PC-9 (cell line): Measurements from ENCODE around the gene POLR3C. TPM values are rescaled to one million over a fixed set of nuclear protein-coding genes. Genes with fewer than 3 reads are reported as not detected.

Experiments used
- BruUV-seq: library from RNA; stranded (reverse); fragments of 400-500 nt; replicated peaks from 2 replicates; lab custom pipeline; 2021; lab: Mats Ljungman, UMichigan
- CTCF ChIA-PET: fragments of 300-600 bp; sonication (Branson Sonifier 250); formaldehyde crosslinking; loops from one replicate; lab custom pipeline; 2022; ENCODE audit warnings: antibody characterized with exemption; lab: Charles Lee
- POLR2A ChIA-PET: fragments of 300-600 bp; sonication (Branson Sonifier 250); formaldehyde crosslinking; loops from one replicate; lab custom pipeline; 2022; ENCODE audit warnings: antibody characterized with exemption; ENCODE audit not compliant: unreplicated experiment; lab: Charles Lee
- DNase-seq, 2 experiments: peaks; one replicate each; pipeline versions ENCODE4 v3.0.0 to v3.0.0-alpha.2; 2015 to 2022; ENCODE audit warnings: mixed read lengths in 1 of 2
- H2AFZ ChIP-seq: fragments of 200-600 bp; sonication (generic); 2 replicates; pipeline ENCODE4 v1.8.1; 2017; ENCODE audit warnings: antibody characterized with exemption
- H3F3A ChIP-seq: fragments of 200-600 bp; sonication (generic); 2 replicates; pipeline ENCODE4 v1.8.1; 2017; ENCODE audit warnings: antibody characterized with exemption, mild to moderate bottlenecking, low read depth; ENCODE audit not compliant: insufficient read depth
- H3K27ac ChIP-seq: fragments of 200-600 bp; sonication (generic); 2 replicates; pipeline ENCODE4 v1.6.1; 2016; ENCODE audit warnings: mixed run types
- H3K27me3 ChIP-seq: fragments of 200-600 bp; sonication (generic); 2 replicates; pipeline ENCODE4 v1.6.1; 2016; ENCODE audit warnings: low read depth, mixed run types; ENCODE audit not compliant: insufficient read depth
- H3K36me3 ChIP-seq: fragments of 200-600 bp; sonication (generic); 2 replicates; pipeline ENCODE4 v1.6.1; 2016; ENCODE audit warnings: low read depth, mixed run types
- H3K4me1 ChIP-seq: fragments of 200-600 bp; sonication (generic); replicated peaks from 2 replicates; pipeline ENCODE4 v1.6.1; 2016; ENCODE audit warnings: mixed run types; ENCODE audit not compliant: insufficient read depth
- H3K4me2 ChIP-seq: fragments of 200-600 bp; sonication (generic); 2 replicates; pipeline ENCODE4 v1.6.1; 2017; ENCODE audit warnings: mixed run types
- H3K4me3 ChIP-seq: fragments of 200-600 bp; sonication (generic); 2 replicates; pipeline ENCODE4 v1.6.1; 2016; ENCODE audit warnings: mixed run types
- H3K79me2 ChIP-seq: fragments of 200-600 bp; sonication (generic); 2 replicates; pipeline ENCODE4 v1.6.1; 2017; ENCODE audit warnings: low read depth, mixed run types
- H3K9me2 ChIP-seq: fragments of 200-600 bp; sonication (generic); 2 replicates; pipeline ENCODE4 v1.8.1; 2017; ENCODE audit warnings: mild to moderate bottlenecking; ENCODE audit not compliant: insufficient read depth
- H3K9me3 ChIP-seq: fragments of 200-600 bp; sonication (generic); 2 replicates; pipeline ENCODE4 v1.8.1; 2016; ENCODE audit warnings: low read depth; ENCODE audit not compliant: insufficient read depth
- H4K20me1 ChIP-seq: fragments of 200-600 bp; sonication (generic); 2 replicates; pipeline ENCODE4 v1.8.1; 2017; ENCODE audit not compliant: insufficient read depth
- CTCF ChIP-seq: fragments of 200-600 bp; sonication (generic); conservative IDR thresholded peaks from 2 replicates; pipeline ENCODE4 v1.6.1; 2017; ENCODE audit warnings: mixed run types, antibody characterized with exemption, mild to moderate bottlenecking, moderate library complexity
- EZH2 ChIP-seq: fragments of 200-600 bp; sonication (generic); IDR thresholded peaks from 2 replicates; pipeline ENCODE4 v1.8.0; 2017; ENCODE audit warnings: antibody characterized with exemption, low read depth
- intact Hi-C: fragments of 100-400 bp; cut with micrococcal nuclease; formaldehyde crosslinking; loops from one replicate; pipeline ENCODE4 v1.10.0; 2022; ENCODE audit not compliant: unreplicated experiment
- total RNA-seq: library from RNA; stranded (reverse); gene quantifications from 2 replicates; pipeline ENCODE4 v1.2.3, GENCODE V29; 2021

Gene POLR3C
- total RNA-seq, 1 experiment from 2014 or later: 21.2 TPM

- Histone ChIP-seq H4K20me1 (no peaks in the 10 kb centered on the region), H3K9me3 (no peaks in the 10 kb centered on the region), H3K36me3 (no peaks in the 10 kb centered on the region), H3K9me2 (no peaks in the 10 kb centered on the region), H3K4me2 (peak overlapping the region; percentile 40), H3K4me1 (peaks cover 46% of the 10 kb centered on the region), H3K27ac (no peak overlapping the region), H3K79me2 (no peaks in the 10 kb centered on the region), H3K27me3 (no peaks in the 10 kb centered on the region), H2AFZ (no peak overlapping the region), H3F3A (peaks cover 28% of the 10 kb centered on the region), H3K4me3 (no peak overlapping the region)
- ChIA-PET POLR2A (no interaction called here), CTCF (no interaction called here)
- no TSS peak for BruUV-seq
- peak; percentile 28 to 80 for DNase-seq
- TF ChIP-seq EZH2: no peak
- no peak for TF ChIP-seq CTCF
- intact Hi-C loops: no loop called here
These were observed 63.6 kb downstream of the POLR3C start for GRCh38 chr1:145887631-145888030.

GRCh38 chr1:145889722-145890121 is 65.7 kb downstream of the POLR3C start:
- intact Hi-C loops: no loop called here
- no peak overlapping the region for H3K4me3 ChIP-seq
- no peak overlapping the region for H2AFZ ChIP-seq
- BruUV-seq: no TSS peak
- peak overlapping the region; percentile 11; the same call in 1 of the 2 replicates for H3K4me2 ChIP-seq
- H4K20me1 ChIP-seq: no peaks in the 10 kb centered on the region
- no peak for DNase-seq
- H3K9me2 ChIP-seq: no peaks in the 10 kb centered on the region
- no peak for TF ChIP-seq EZH2
- no peak for TF ChIP-seq CTCF
- ChIA-PET POLR2A (no interaction called here), CTCF (no interaction called here)
- no peaks in the 10 kb centered on the region for H3K36me3 ChIP-seq
- no peaks in the 10 kb centered on the region for H3K27me3 ChIP-seq
- no peaks in the 10 kb centered on the region for H3K79me2 ChIP-seq
- H3K9me3 ChIP-seq: no peaks in the 10 kb centered on the region
- H3K27ac ChIP-seq: no peak overlapping the region
- H3K4me1 ChIP-seq: peaks cover 58% of the 10 kb centered on the region
- peaks cover 35% of the 10 kb centered on the region for H3F3A ChIP-seq

- Histone ChIP-seq H3K27me3 (no peaks in the 10 kb centered on the region), H4K20me1 (no peaks in the 10 kb centered on the region), H3K36me3 (no peaks in the 10 kb centered on the region), H3K9me2 (no peaks in the 10 kb centered on the region), H2AFZ (peak overlapping the region; percentile 15; the same call in 1 of the 2 replicates), H3K79me2 (no peaks in the 10 kb centered on the region), H3K4me2 (peak overlapping the region; percentile 69), H3F3A (peaks cover 35% of the 10 kb centered on the region), H3K27ac (peak overlapping the region; percentile 58), H3K9me3 (no peaks in the 10 kb centered on the region), H3K4me1 (peaks cover 52% of the 10 kb centered on the region), H3K4me3 (peak overlapping the region; percentile 27; the same call in 1 of the 2 replicates)
- CTCF ChIA-PET: interaction anchor here (0.5 to 3.8 kb wide), 15 partner anchors 10 to 213 kb away, joined by 3 to 29 read pairs (median 5); partner anchors contain the start of genes ITGA10, NUDT17, PIAS3 and RBM8A
- intact Hi-C loops: no loop called here
- POLR2A ChIA-PET: interaction anchor here (0.6 to 1.6 kb wide), 4 partner anchors 33 to 120 kb away, joined by 4 to 19 read pairs (median 7); partner anchors contain the start of genes NUDT17, PIAS3, POLR3C and RNF115
- TF ChIP-seq EZH2 (no peak), CTCF (no peak)
- DNase-seq: peak; percentile 75 to 92
- no TSS peak for BruUV-seq
These were observed 67.1 kb downstream of the POLR3C start for GRCh38 chr1:145891143-145891542.
